Measurements from ENCODE around the gene TTLL10. TPM values are rescaled to one million over a fixed set of nuclear protein-coding genes. Genes with fewer than 3 reads are reported as not detected.

The TTLL10 gene
- total RNA-seq, 1 donor from 2014 or later = not detected

GRCh38 chr1:1234180-1234808 is 60.6 kb downstream of the TTLL10 start:
- no peak for DNase-seq (ENCODE audit: low read depth, low spot score)

GRCh38 chr1:1235016-1235744 is 61.5 kb downstream of the TTLL10 start:
- DNase-seq (ENCODE audit: low read depth, low spot score) = no peak

- DNase-seq (ENCODE audit: low read depth, low spot score) = no peak
Measured at GRCh38 chr1:1236176-1236763, 62.6 kb downstream of the TTLL10 start.

GRCh38 chr1:1236945-1237873 is 63.5 kb downstream of the TTLL10 start:
- DNase-seq (ENCODE audit: low read depth, low spot score) = no peak

- DNase-seq (ENCODE audit: low read depth, low spot score) = no peak
Measured at GRCh38 chr1:1237874-1238701, 64.4 kb downstream of the TTLL10 start.

- DNase-seq (ENCODE audit: low read depth, low spot score) = no peak
Measured at GRCh38 chr1:1238702-1239178, 65.1 kb downstream of the TTLL10 start.

- DNase-seq (ENCODE audit: low read depth, low spot score) = no peak
Measured at GRCh38 chr1:1239227-1239613, 65.5 kb downstream of the TTLL10 start.

GRCh38 chr1:1239614-1240347 is 66.1 kb downstream of the TTLL10 start:
- DNase-seq (ENCODE audit: low read depth, low spot score) = no peak

GRCh38 chr1:1240348-1240732 is 66.7 kb downstream of the TTLL10 start:
- no peak for DNase-seq (ENCODE audit: low read depth, low spot score)

GRCh38 chr1:1240822-1241587 is 67.3 kb downstream of the TTLL10 start:
- DNase-seq (ENCODE audit: low read depth, low spot score) = no peak

- DNase-seq (ENCODE audit: low read depth, low spot score) = no peak
Measured at GRCh38 chr1:1241588-1242219, 68.0 kb downstream of the TTLL10 start.

- DNase-seq (ENCODE audit: low read depth, low spot score) = no peak
Measured at GRCh38 chr1:1242461-1243265, 69.0 kb downstream of the TTLL10 start.

GRCh38 chr1:1243266-1243660 is 69.6 kb downstream of the TTLL10 start:
- no peak for DNase-seq (ENCODE audit: low read depth, low spot score)

GRCh38 chr1:1243807-1244191 is 70.1 kb downstream of the TTLL10 start:
- DNase-seq (ENCODE audit: low read depth, low spot score) = no peak

GRCh38 chr1:1244192-1244811 is 70.6 kb downstream of the TTLL10 start:
- DNase-seq (ENCODE audit: low read depth, low spot score) = no peak

- no peak for DNase-seq (ENCODE audit: low read depth, low spot score)
Measured at GRCh38 chr1:1245178-1245816, 71.6 kb downstream of the TTLL10 start.
